HEK293 (cell line): ENCODE measurements around the gene MICU1.

Experiments used
- EGR2 ChIP-seq: fragments of 450-650 bp; formaldehyde crosslinking; IDR thresholded peaks from 2 replicates; pipeline ENCODE4 v1.5.1; 2016; ENCODE audit warnings: low read depth, missing biosample characterization, missing genetic modification characterization
- GFI1B ChIP-seq: fragments of 450-650 bp; formaldehyde crosslinking; IDR thresholded peaks from 2 replicates; pipeline ENCODE4 v1.5.1; 2016; ENCODE audit warnings: missing biosample characterization, missing genetic modification characterization
- KLF10 ChIP-seq: fragments of 450-650 bp; IDR thresholded peaks from 2 replicates; pipeline ENCODE4 v1.5.1; 2018; ENCODE audit warnings: missing biosample characterization, mild to moderate bottlenecking, missing genetic modification characterization
- KLF16 ChIP-seq: fragments of 450-650 bp; formaldehyde crosslinking; IDR thresholded peaks from 2 replicates; pipeline ENCODE4 v1.5.1; 2017; ENCODE audit warnings: missing biosample characterization, missing genetic modification characterization
- KLF8 ChIP-seq: fragments of 450-650 bp; formaldehyde crosslinking; IDR thresholded peaks from 2 replicates; pipeline ENCODE4 v1.5.1; 2016; ENCODE audit warnings: missing biosample characterization, missing genetic modification characterization
- MYNN ChIP-seq: fragments of 450-650 bp; formaldehyde crosslinking; IDR thresholded peaks from 2 replicates; pipeline ENCODE4 v1.5.1; 2016; ENCODE audit warnings: missing biosample characterization, missing genetic modification characterization, borderline replicate concordance
- PRDM2 ChIP-seq: fragments of 450-650 bp; formaldehyde crosslinking; IDR thresholded peaks from 2 replicates; pipeline ENCODE4 v1.5.1; 2016; ENCODE audit warnings: missing biosample characterization, missing genetic modification characterization, borderline replicate concordance
- TCF7L2 ChIP-seq: IDR thresholded peaks from 2 replicates; pipeline ENCODE4 v1.6.1; 2011; ENCODE audit warnings: low read depth, mild to moderate bottlenecking, inconsistent platforms, low read length, moderate library complexity, borderline replicate concordance
- WT1 ChIP-seq: fragments of 450-650 bp; formaldehyde crosslinking; IDR thresholded peaks from 2 replicates; pipeline ENCODE4 v1.5.1; 2016; ENCODE audit warnings: missing biosample characterization, missing genetic modification characterization
- ZBTB1 ChIP-seq: fragments of 450-650 bp; formaldehyde crosslinking; IDR thresholded peaks from 2 replicates; pipeline ENCODE4 v1.5.1; 2016; ENCODE audit warnings: missing biosample characterization, missing genetic modification characterization
- ZBTB11 ChIP-seq: fragments of 450-650 bp; formaldehyde crosslinking; conservative IDR thresholded peaks from 2 replicates; pipeline ENCODE4 v1.5.1; 2016; ENCODE audit warnings: low read depth, missing biosample characterization, missing genetic modification characterization
- ZBTB20 ChIP-seq: fragments of 450-650 bp; formaldehyde crosslinking; IDR thresholded peaks from 2 replicates; pipeline ENCODE4 v1.5.1; 2016; ENCODE audit warnings: missing biosample characterization, missing genetic modification characterization
- ZBTB48 ChIP-seq: fragments of 450-650 bp; formaldehyde crosslinking; IDR thresholded peaks from 2 replicates; pipeline ENCODE4 v1.5.1; 2016; ENCODE audit warnings: missing biosample characterization, missing genetic modification characterization
- ZFHX2 ChIP-seq: fragments of 450-650 bp; formaldehyde crosslinking; conservative IDR thresholded peaks from 2 replicates; pipeline ENCODE4 v1.5.1; 2016; ENCODE audit warnings: missing biosample characterization, missing genetic modification characterization
- ZNF174 ChIP-seq: fragments of 450-650 bp; formaldehyde crosslinking; IDR thresholded peaks from 2 replicates; pipeline ENCODE4 v1.5.0; 2017; ENCODE audit warnings: missing biosample characterization, mild to moderate bottlenecking, missing genetic modification characterization
- ZNF19 ChIP-seq: fragments of 450-650 bp; formaldehyde crosslinking; IDR thresholded peaks from 2 replicates; pipeline ENCODE4; 2016; ENCODE audit warnings: missing biosample characterization, missing genetic modification characterization, low read depth
- ZNF221 ChIP-seq: fragments of 450-650 bp; formaldehyde crosslinking; IDR thresholded peaks from 2 replicates; pipeline ENCODE4 v1.5.1; 2017; ENCODE audit warnings: missing biosample characterization, missing genetic modification characterization, borderline replicate concordance
- ZNF302 ChIP-seq: fragments of 450-650 bp; formaldehyde crosslinking; IDR thresholded peaks from 2 replicates; pipeline ENCODE4 v1.5.1; 2016; ENCODE audit warnings: missing biosample characterization, missing genetic modification characterization, low read depth
- ZNF362 ChIP-seq: fragments of 450-650 bp; formaldehyde crosslinking; IDR thresholded peaks from 2 replicates; pipeline ENCODE4 v1.5.1; 2016; ENCODE audit warnings: missing biosample characterization, missing genetic modification characterization
- ZNF366 ChIP-seq: fragments of 450-650 bp; formaldehyde crosslinking; conservative IDR thresholded peaks from 2 replicates; pipeline ENCODE4 v1.5.1; 2016; ENCODE audit warnings: missing biosample characterization, missing genetic modification characterization
- ZNF404 ChIP-seq: fragments of 450-650 bp; formaldehyde crosslinking; IDR thresholded peaks from 2 replicates; pipeline ENCODE4 v1.5.1; 2017; ENCODE audit warnings: missing biosample characterization, missing genetic modification characterization
- ZNF48 ChIP-seq: fragments of 450-650 bp; formaldehyde crosslinking; IDR thresholded peaks from 2 replicates; pipeline ENCODE4 v1.5.1; 2016; ENCODE audit warnings: missing biosample characterization, missing genetic modification characterization
- ZNF549 ChIP-seq: fragments of 450-650 bp; IDR thresholded peaks from 2 replicates; pipeline ENCODE4 v1.5.1; 2018; ENCODE audit warnings: missing biosample characterization, missing genetic modification characterization, mild to moderate bottlenecking, inconsistent platforms, moderate library complexity
- ZNF610 ChIP-seq: fragments of 450-650 bp; formaldehyde crosslinking; IDR thresholded peaks from 2 replicates; pipeline ENCODE4 v1.5.1; 2016; ENCODE audit warnings: missing biosample characterization, missing genetic modification characterization, borderline replicate concordance
- ZNF623 ChIP-seq: fragments of 450-650 bp; formaldehyde crosslinking; IDR thresholded peaks from 2 replicates; pipeline ENCODE4 v1.5.1; 2016; ENCODE audit warnings: missing biosample characterization, missing genetic modification characterization
- ZNF626 ChIP-seq: fragments of 450-650 bp; sonication (Bioruptor Pico); formaldehyde crosslinking; IDR thresholded peaks from 2 replicates; pipeline ENCODE4 v1.5.1; 2018; ENCODE audit warnings: missing biosample characterization, missing genetic modification characterization, inconsistent platforms
- ZNF670 ChIP-seq: fragments of 450-650 bp; formaldehyde crosslinking; IDR thresholded peaks from 2 replicates; pipeline ENCODE4 v1.5.1; 2016; ENCODE audit warnings: missing biosample characterization, missing genetic modification characterization, low read depth
- ZSCAN23 ChIP-seq: fragments of 450-650 bp; formaldehyde crosslinking; IDR thresholded peaks from 2 replicates; pipeline ENCODE4 v1.5.1; 2016; ENCODE audit warnings: missing biosample characterization, missing genetic modification characterization
- ZSCAN4 ChIP-seq: fragments of 450-650 bp; formaldehyde crosslinking; IDR thresholded peaks from 2 replicates; pipeline ENCODE4 v1.5.1; 2017; ENCODE audit warnings: missing biosample characterization, missing genetic modification characterization

MICU1 gene

GRCh38 chr10:72331575-72332422 is 294.1 kb downstream of the MICU1 start (continued):
- TF ChIP-seq ZBTB11 (tag by site-specific recombination) (no peak), MYNN (tag by site-specific recombination) (no peak), ZNF174 (tag by site-specific recombination) (no peak), ZNF19 (tag by site-specific recombination) (no peak), KLF10 (tag by site-specific recombination) (0 out of 2 replicates have a peak, but pooled peaks have one; percentile 5), ZNF362 (tag by site-specific recombination) (peak; percentile 74), ZSCAN4 (tag by site-specific recombination) (no peak), PRDM2 (tag by site-specific recombination) (no peak), EGR2 (tag by site-specific recombination) (peak; percentile 97), ZNF48 (no peak), ZNF626 (tag by site-specific recombination) (no peak), ZNF404 (tag by site-specific recombination) (no peak), KLF16 (peak; percentile 81; the same call in 1 of the 2 replicates), KLF8 (tag by site-specific recombination) (peak; percentile 85), ZNF623 (no peak), ZNF670 (tag by site-specific recombination) (no peak), ZFHX2 (peak; percentile 98), ZNF366 (tag by site-specific recombination) (peak; percentile 59; the same call in 1 of the 2 replicates), ZNF302 (tag by site-specific recombination) (no peak), ZNF221 (tag by site-specific recombination) (no peak), ZBTB1 (no peak), TCF7L2 (no peak), ZNF610 (tag by site-specific recombination) (peak; percentile 80; the same call in 1 of the 2 replicates), GFI1B (tag by site-specific recombination) (no peak), ZSCAN23 (tag by site-specific recombination) (no peak), WT1 (tag by site-specific recombination) (peak; percentile 85), ZBTB48 (tag by site-specific recombination) (peak; percentile 92), ZNF549 (tag by site-specific recombination) (no peak), ZBTB20 (tag by site-specific recombination) (peak; percentile 55; the same call in 1 of the 2 replicates)
